ENCODE data around the gene CYB561D2. TPM values are rescaled to one million over a fixed set of nuclear protein-coding genes. Genes with fewer than 3 reads are reported as not detected.

The CYB561D2 gene
- total RNA-seq, 1 donor from 2014 or later, result 38.5 TPM

DNA sequence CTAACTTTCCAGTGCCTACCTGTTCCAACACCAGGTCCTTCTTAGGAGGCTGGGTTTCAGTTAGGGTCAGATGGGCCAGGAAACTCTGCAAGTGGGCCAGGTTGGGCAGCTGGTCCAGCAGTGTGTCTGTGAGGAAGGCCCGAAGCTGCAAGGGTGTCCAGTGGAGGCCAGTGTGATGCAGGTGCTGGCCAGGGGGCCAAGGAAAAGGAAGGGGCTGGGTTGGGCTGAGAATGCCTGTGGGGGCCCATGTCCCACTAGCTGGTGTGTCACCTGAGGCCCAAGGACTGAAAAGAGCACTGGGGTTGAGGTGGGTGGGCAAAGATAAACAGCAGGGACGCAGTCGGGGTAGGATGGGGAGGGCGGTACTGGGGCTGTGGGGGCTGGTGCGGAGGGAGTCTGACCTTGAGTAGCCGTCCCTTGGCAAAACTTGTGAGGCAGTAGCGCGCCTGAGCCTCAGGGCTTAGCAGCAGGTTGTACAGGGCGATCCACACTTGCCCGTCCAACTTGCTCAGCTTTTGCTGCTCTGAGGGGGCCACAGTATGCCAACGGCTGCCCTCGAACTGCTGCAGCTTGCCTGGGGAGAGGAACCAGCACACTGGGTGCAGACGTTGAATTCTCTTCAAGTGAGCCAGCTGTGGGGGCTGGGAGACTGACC lies 8.5 kb upstream of the CYB561D2 start:
- H3K4me3 ChIP-seq (ENCODE audit: low read depth, low read length), result no peak overlapping the region
- TF ChIP-seq, protein P1, sequence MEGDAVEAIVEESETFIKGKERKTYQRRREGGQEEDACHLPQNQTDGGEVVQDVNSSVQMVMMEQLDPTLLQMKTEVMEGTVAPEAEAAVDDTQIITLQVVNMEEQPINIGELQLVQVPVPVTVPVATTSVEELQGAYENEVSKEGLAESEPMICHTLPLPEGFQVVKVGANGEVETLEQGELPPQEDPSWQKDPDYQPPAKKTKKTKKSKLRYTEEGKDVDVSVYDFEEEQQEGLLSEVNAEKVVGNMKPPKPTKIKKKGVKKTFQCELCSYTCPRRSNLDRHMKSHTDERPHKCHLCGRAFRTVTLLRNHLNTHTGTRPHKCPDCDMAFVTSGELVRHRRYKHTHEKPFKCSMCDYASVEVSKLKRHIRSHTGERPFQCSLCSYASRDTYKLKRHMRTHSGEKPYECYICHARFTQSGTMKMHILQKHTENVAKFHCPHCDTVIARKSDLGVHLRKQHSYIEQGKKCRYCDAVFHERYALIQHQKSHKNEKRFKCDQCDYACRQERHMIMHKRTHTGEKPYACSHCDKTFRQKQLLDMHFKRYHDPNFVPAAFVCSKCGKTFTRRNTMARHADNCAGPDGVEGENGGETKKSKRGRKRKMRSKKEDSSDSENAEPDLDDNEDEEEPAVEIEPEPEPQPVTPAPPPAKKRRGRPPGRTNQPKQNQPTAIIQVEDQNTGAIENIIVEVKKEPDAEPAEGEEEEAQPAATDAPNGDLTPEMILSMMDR (conservative IDR thresholded peaks at IDR 0.05; ENCODE audit: low read depth, low read length), result no peak
- no peak for DNase-seq (ENCODE audit: low read depth)

DNA sequence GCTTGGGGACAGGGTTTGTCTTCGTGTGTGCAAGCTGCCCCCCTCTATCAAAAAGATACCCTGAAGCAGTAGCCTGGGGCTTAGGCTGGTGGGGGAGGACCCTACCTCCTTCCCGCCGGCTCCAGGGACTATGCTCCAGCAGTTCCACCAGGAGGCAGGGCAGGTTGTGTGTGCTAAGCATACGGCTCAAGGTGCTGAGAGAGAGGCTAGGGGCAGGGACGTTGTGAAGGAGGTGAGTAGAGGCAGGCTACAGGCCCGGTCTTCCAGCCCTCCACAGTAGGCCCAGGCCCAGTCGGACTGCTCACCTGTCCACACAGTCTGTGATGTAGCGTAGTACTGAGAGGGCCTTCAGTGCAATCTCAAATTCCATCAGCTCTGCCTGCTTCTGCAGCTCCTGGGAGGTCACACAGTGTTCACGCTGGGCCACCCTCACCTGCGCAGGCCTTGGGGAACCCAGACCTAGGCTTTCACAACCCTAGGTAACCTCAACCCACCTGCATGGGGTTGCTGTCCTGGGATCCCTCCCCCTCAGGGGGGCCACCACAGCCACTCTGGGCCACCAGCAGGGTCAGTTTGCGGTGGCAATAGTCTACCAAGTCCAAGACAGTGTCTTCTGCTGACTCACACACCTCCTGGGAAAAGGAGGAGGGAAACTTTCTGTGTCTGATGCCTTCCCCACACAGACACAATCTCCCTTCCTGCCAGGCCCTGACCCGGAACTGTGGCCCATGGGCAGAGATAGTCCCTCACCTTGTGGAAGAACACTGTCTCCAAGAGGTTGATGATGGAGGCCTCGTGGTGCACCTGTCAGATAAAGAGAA lies 7.6 kb upstream of the CYB561D2 start:
- TF ChIP-seq, protein P1 (conservative IDR thresholded peaks at IDR 0.05; ENCODE audit: low read depth, low read length), result no peak
- no peak overlapping the region for H3K4me3 ChIP-seq (ENCODE audit: low read depth, low read length)
- DNase-seq (ENCODE audit: low read depth), result no peak

DNA sequence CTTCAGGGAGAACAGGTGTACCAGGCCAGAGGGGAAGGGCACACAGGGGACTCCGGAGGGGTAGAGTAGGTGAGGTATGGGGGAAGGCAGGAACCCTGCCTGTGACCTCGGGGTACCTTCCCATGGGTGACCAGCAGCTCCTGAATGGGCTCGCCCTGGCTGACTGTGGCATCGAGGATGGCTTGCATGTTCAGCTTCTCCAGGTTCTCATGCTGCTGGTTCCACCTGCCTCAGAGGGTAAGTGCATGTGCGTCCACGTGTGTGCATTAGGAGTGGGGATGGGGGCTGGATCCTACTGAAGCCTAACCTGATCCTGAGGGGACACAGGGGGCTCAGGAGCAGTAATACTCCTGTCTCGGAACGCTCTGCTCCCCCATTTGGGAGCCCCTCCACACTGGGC lies 5.7 kb upstream of the CYB561D2 start:
- H3K4me3 ChIP-seq (ENCODE audit: low read depth, low read length), result peak overlapping the region; percentile 66
- TF ChIP-seq, protein P1 (conservative IDR thresholded peaks at IDR 0.05; ENCODE audit: low read depth, low read length), result no peak
- DNase-seq (ENCODE audit: low read depth), result no peak

DNA sequence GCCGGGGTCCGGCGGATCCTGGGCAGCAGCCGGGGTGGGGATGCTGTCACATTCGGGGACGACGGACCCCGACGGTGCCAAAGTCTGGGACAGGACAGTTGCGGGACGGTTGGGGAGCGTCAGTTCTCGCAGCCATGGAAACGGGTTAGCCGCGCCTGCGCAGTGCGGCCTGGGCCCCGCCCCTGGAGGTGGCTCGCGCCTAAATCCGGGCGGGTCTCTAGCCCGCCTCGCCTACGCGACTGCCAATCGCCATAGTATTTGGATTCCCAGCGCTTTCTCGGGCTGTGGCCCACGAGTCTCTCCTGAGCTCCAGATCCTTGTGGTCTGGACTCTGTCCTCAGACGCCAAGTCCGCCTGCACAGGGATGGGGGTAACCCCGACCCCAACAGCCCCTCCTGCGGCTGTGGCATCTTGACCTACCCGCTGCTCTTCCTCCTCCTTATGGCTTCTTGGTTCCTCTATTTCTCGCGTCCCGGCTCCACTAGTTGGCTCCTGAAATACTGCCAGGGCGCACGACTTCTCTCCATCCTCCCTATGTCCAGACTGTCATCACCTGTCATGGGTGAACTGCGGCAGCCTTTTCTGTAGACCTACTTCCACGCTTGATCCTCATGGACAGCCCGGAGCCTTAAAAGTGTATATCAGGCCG lies 5.0 kb upstream of the CYB561D2 start, which contains the start of gene ZMYND10:
ZMYND10 (minus strand) TSS at position 147 of the 649 bp plus-strand sequence. CDS start 153 bp downstream, outside the sequence.
- TF ChIP-seq, protein P1 (conservative IDR thresholded peaks at IDR 0.05; ENCODE audit: low read depth, low read length), result no peak
- DNase-seq (ENCODE audit: low read depth), result no peak
- H3K4me3 ChIP-seq (ENCODE audit: low read depth, low read length), result peak within 1 kb of the TSS; percentile 66

DNA sequence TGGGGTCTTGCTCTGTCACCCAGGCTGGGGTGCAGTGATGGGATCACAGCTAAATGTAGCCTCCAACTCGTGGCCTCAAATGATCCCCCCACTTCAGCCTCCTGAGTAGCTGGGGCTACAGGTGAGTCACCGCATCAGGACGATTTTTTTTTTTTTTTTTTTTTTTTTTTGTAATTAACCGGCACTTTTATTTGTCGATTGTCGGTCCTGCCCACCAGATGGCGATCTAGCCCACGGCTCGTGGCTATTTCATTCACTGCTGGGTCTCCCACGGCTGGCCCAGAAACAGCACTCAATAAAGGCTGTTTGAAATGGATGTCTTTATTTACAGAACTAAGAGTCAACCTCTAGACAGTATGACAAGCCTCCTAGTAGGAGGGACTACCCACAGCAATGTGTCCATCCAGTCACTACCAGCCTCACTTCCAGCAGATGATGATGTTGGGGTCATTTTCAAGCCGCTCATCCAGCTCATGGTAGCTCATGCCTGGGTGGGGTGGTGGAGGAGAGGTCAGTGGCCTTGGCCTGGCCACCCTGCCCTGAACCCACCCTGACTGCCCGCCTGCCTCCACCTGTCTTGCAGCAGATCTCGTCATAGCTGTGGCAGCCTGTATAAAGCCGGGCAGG lies 3.4 kb upstream of the CYB561D2 start:
- H3K4me3 ChIP-seq (ENCODE audit: low read depth, low read length), result no peak overlapping the region
- no peak for DNase-seq (ENCODE audit: low read depth)
- TF ChIP-seq, protein P1 (conservative IDR thresholded peaks at IDR 0.05; ENCODE audit: low read depth, low read length), result peak; percentile 77

DNA sequence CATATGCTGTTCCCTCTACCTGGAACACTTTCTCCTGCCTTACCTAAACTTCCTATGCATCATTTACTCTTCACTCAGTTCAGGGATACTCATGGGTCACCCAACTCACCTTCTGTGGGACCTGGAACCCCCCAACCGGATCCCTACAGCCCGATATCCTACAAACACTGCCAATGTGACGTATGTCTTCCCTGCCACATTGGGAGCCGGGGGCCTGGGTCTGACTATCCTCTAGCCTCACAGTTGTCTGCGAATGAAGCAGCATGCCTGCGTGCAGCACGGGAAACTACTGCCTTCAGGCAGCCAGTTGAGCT lies 492 bp upstream of the CYB561D2 start:
- DNase-seq (ENCODE audit: low read depth), result no peak
- TF ChIP-seq, protein P1 (conservative IDR thresholded peaks at IDR 0.05; ENCODE audit: low read depth, low read length), result no peak
- H3K4me3 ChIP-seq (ENCODE audit: low read depth, low read length), result peak overlapping the region; percentile 78

Data from epithelial cell of proximal tubule (primary cell).